HUES64 (cell line): ENCODE data around the gene RPL22.

Source experiments
- H3K27ac ChIP-seq: 2 replicates; pipeline ENCODE4 v1.7.0; 2013; ENCODE audit warnings: low read depth, low read length, inconsistent platforms
- H3K27me3 ChIP-seq: 2 replicates; pipeline ENCODE4 v1.6.1; 2013; ENCODE audit warnings: mild to moderate bottlenecking, low read length; ENCODE audit not compliant: insufficient read depth
- H3K36me3 ChIP-seq: 2 replicates; pipeline ENCODE4 v1.6.1; 2013; ENCODE audit warnings: mild to moderate bottlenecking, low read length; ENCODE audit not compliant: insufficient read depth
- H3K4me1 ChIP-seq: 2 replicates; pipeline ENCODE4 v1.6.1; 2013; ENCODE audit warnings: mild to moderate bottlenecking, low read length, moderate library complexity; ENCODE audit not compliant: insufficient read depth
- H3K4me3 ChIP-seq: 2 replicates; pipeline ENCODE4 v1.5.1; 2013; ENCODE audit warnings: mild to moderate bottlenecking, low read length, moderate library complexity
- H3K9ac ChIP-seq: 2 replicates; pipeline ENCODE4 v1.6.1; 2013; ENCODE audit warnings: mild to moderate bottlenecking, low read depth, low read length
- H3K9me3 ChIP-seq: 2 replicates; pipeline ENCODE4 v1.6.1; 2013; ENCODE audit warnings: low read depth, low read length; ENCODE audit not compliant: insufficient read depth
- WGBS: fragments of 150-250, 120-280 bp; methylation state at CpG from one replicate; pipeline ENCODE4 v1.1.7; 2013; ENCODE audit warnings: missing lambda C conversion rate; 5-methylcytosine and 5-hydroxymethylcytosine counted together

Gene RPL22

GRCh38 chr1:6209661-6210580, 10.5 kb upstream of the RPL22 start:
- 0 out of 2 replicates have a peak overlapping the region, but pooled peaks have one; percentile 52 for H3K9ac ChIP-seq
- peaks cover 48% of the 10 kb centered on the region for H3K27me3 ChIP-seq
- 79% methylated on average over 17 of the region's 17 CpGs for WGBS
- H3K9me3 ChIP-seq: no peaks in the 10 kb centered on the region
- H3K27ac ChIP-seq: no peak overlapping the region
- peaks cover 4% of the 10 kb centered on the region for H3K4me1 ChIP-seq
- peak overlapping the region; percentile 52 for H3K4me3 ChIP-seq
- H3K36me3 ChIP-seq: no peaks in the 10 kb centered on the region

GRCh38 chr1:6208723-6209660, 9.6 kb upstream of the RPL22 start:
- peak overlapping the region; percentile 52 for H3K4me3 ChIP-seq
- peaks cover 48% of the 10 kb centered on the region for H3K27me3 ChIP-seq
- H3K4me1 ChIP-seq: peaks cover 4% of the 10 kb centered on the region
- peak overlapping the region; percentile 52 for H3K9ac ChIP-seq
- WGBS: 4% methylated on average over 99 of the region's 99 CpGs
- H3K27ac ChIP-seq: no peak overlapping the region
- H3K9me3 ChIP-seq: no peaks in the 10 kb centered on the region
- no peaks in the 10 kb centered on the region for H3K36me3 ChIP-seq

- H3K4me3 ChIP-seq: no peak overlapping the region
- 83% methylated on average over 10 of the region's 10 CpGs for WGBS
These were observed 8.5 kb upstream of the RPL22 start for GRCh38 chr1:6207921-6208320.

GRCh38 chr1:6207075-6207885, 7.9 kb upstream of the RPL22 start:
- no peak overlapping the region for H3K9ac ChIP-seq
- H3K36me3 ChIP-seq: no peaks in the 10 kb centered on the region
- 90% methylated on average over 19 of the region's 19 CpGs for WGBS
- H3K9me3 ChIP-seq: no peaks in the 10 kb centered on the region
- H3K4me3 ChIP-seq: no peak overlapping the region
- H3K27me3 ChIP-seq: peaks cover 48% of the 10 kb centered on the region
- no peak overlapping the region for H3K27ac ChIP-seq
- peaks cover 4% of the 10 kb centered on the region for H3K4me1 ChIP-seq

More at GRCh38 chr1:6207921-6208320, 8.5 kb upstream of the RPL22 start:
- peaks cover 4% of the 10 kb centered on the region for H3K4me1 ChIP-seq
- H3K27me3 ChIP-seq: peaks cover 48% of the 10 kb centered on the region
- H3K9me3 ChIP-seq: no peaks in the 10 kb centered on the region
- no peaks in the 10 kb centered on the region for H3K36me3 ChIP-seq
- no peak overlapping the region for H3K27ac ChIP-seq
- no peak overlapping the region for H3K9ac ChIP-seq

- peaks cover 4% of the 10 kb centered on the region for H3K4me1 ChIP-seq
- peak overlapping the region; percentile 48 for H3K4me3 ChIP-seq
- no peak overlapping the region for H3K27ac ChIP-seq
These were observed 7.1 kb upstream of the RPL22 start for GRCh38 chr1:6206520-6206855.

GRCh38 chr1:6205849-6206519, 6.6 kb upstream of the RPL22 start, which contains the start of gene RNF207:
Gene RNF207, plus strand, starts transcription at chr1:6206119. Its CDS starts 417 bp downstream, at chr1:6206536.
- 5% methylated on average over 66 of the region's 66 CpGs for WGBS
- H3K27ac ChIP-seq: peak within 1 kb of the TSS; percentile 25; the same call in 1 of the 2 replicates

More at GRCh38 chr1:6206520-6206855, 7.1 kb upstream of the RPL22 start:
- Histone ChIP-seq H3K27me3 (peaks cover 48% of the 10 kb centered on the region), H3K36me3 (no peaks in the 10 kb centered on the region), H3K9ac (no peak overlapping the region), H3K9me3 (no peaks in the 10 kb centered on the region)
- WGBS: 58% methylated on average over 25 of the region's 25 CpGs

GRCh38 chr1:6202256-6202655, 2.9 kb upstream of the RPL22 start:
- no peaks in the 10 kb centered on the region for H3K9me3 ChIP-seq
- H3K36me3 ChIP-seq: peaks cover 11% of the 10 kb centered on the region
- H3K27me3 ChIP-seq: peaks cover 19% of the 10 kb centered on the region
- no peak overlapping the region for H3K4me3 ChIP-seq
- no peak overlapping the region for H3K9ac ChIP-seq
- peaks cover 21% of the 10 kb centered on the region for H3K4me1 ChIP-seq
- 92% methylated on average over 7 of the region's 7 CpGs for WGBS
- H3K27ac ChIP-seq: no peak overlapping the region

More at GRCh38 chr1:6205849-6206519, 6.6 kb upstream of the RPL22 start, which contains the start of gene RNF207:
- H3K27me3 ChIP-seq: peaks cover 48% of the 10 kb centered on the region
- no peaks in the 10 kb centered on the region for H3K36me3 ChIP-seq
- H3K4me3 ChIP-seq: peak within 1 kb of the TSS; percentile 48
- no peak within 1 kb of the TSS for H3K9ac ChIP-seq
- no peaks in the 10 kb centered on the region for H3K9me3 ChIP-seq
- peaks cover 4% of the 10 kb centered on the region for H3K4me1 ChIP-seq

- H3K36me3 ChIP-seq: peaks cover 31% of the 10 kb centered on the region
- H3K9ac ChIP-seq: peak overlapping the region; percentile 99
- WGBS: 46% methylated on average over 10 of the region's 10 CpGs
- H3K9me3 ChIP-seq: no peaks in the 10 kb centered on the region
- no peaks in the 10 kb centered on the region for H3K27me3 ChIP-seq
- peaks cover 21% of the 10 kb centered on the region for H3K4me1 ChIP-seq
- H3K4me3 ChIP-seq: peak overlapping the region; percentile 98
- H3K27ac ChIP-seq: peak overlapping the region; percentile 90
These were observed 904 bp upstream of the RPL22 start for GRCh38 chr1:6200188-6200809.

- WGBS: under 1% methylated on average over 31 of the region's 31 CpGs
- H3K9ac ChIP-seq: peak overlapping the region; percentile 99
- no peaks in the 10 kb centered on the region for H3K9me3 ChIP-seq
- H3K36me3 ChIP-seq: peaks cover 44% of the 10 kb centered on the region
- H3K4me3 ChIP-seq: peak overlapping the region; percentile 98
- H3K27me3 ChIP-seq: no peaks in the 10 kb centered on the region
- peaks cover 21% of the 10 kb centered on the region for H3K4me1 ChIP-seq
- H3K27ac ChIP-seq: peak overlapping the region; percentile 88
These were observed 623 bp downstream of the RPL22 start for GRCh38 chr1:6198646-6199297.
